Transverse colon (tissue), 4 donors: Measurements from ENCODE around the gene PYGL.

Experiments
- CTCF ChIP-seq, 5 experiments: fragments of 200-600 bp in 3 of 5; fragments of 450-650 bp in 2 of 5; sonication (generic) in 3 of 5; IDR thresholded peaks; 1 replicate in 2 of 5; 2 replicates in 3 of 5; pipeline ENCODE4 v1.5.1; 2016 to 2017; ENCODE audit warnings: antibody characterized with exemption in 5 of 5, inconsistent platforms in 3 of 5, mild to moderate bottlenecking in 2 of 5, moderate library complexity in 1 of 5
- POLR2A ChIP-seq: fragments of 450-650 bp; IDR thresholded peaks from one replicate; pipeline ENCODE4 v1.6.1; 2016; ENCODE audit warnings: antibody characterized with exemption, mild to moderate bottlenecking, moderate library complexity
- POLR2AphosphoS5 ChIP-seq, 3 donors: sonication (generic); formaldehyde crosslinking; IDR thresholded peaks; one replicate each; pipeline ENCODE4 v1.6.1; 2016; ENCODE audit warnings: antibody characterized with exemption in 3 of 3

- TF ChIP-seq CTCF (IDR thresholded peaks at IDR 0.05) = no peak
- TF ChIP-seq POLR2AphosphoS5 (IDR thresholded peaks at IDR 0.05) = no peak
- TF ChIP-seq POLR2A = no peak
Measured at GRCh38 chr14:50978529-50978871, 34.2 kb upstream of the PYGL start.
